ENCODE results near the gene SNF8.
"Not testable (repeated sequence)": the region's sequence is repeated elsewhere in the genome, so short reads cannot be mapped to it uniquely, and the experiment has no call there.

GRCh38 chr17:48945261-48945651, 614 bp upstream of the SNF8 start:
- not testable (repeated sequence) for TF ChIP-seq ZNF121 (CRISPR knock-in tag; IDR thresholded peaks at IDR 0.05); TP53 (CRISPR knock-in tag; IDR thresholded peaks at IDR 0.05); CTCF (IDR thresholded peaks at IDR 0.05); MAX (CRISPR knock-in tag; IDR thresholded peaks at IDR 0.05); JUN (CRISPR knock-in tag; IDR thresholded peaks at IDR 0.05); ESRRA (CRISPR knock-in tag; IDR thresholded peaks at IDR 0.05; ENCODE audit: borderline replicate concordance); NFE2L1 (CRISPR knock-in tag; IDR thresholded peaks at IDR 0.05); CREM (CRISPR knock-in tag; IDR thresholded peaks at IDR 0.05); MLX (CRISPR knock-in tag; IDR thresholded peaks at IDR 0.05)
